Measurements from ENCODE around the gene DNAI2. TPM values are rescaled to one million over a fixed set of nuclear protein-coding genes. Genes with fewer than 3 reads are reported as not detected.
"Not testable (repeated sequence)": the region's sequence is repeated elsewhere in the genome, so short reads cannot be mapped to it uniquely, and the experiment has no call there.

The DNAI2 gene
- total RNA-seq, 1 donor from 2014 or later, result not detected

DNA sequence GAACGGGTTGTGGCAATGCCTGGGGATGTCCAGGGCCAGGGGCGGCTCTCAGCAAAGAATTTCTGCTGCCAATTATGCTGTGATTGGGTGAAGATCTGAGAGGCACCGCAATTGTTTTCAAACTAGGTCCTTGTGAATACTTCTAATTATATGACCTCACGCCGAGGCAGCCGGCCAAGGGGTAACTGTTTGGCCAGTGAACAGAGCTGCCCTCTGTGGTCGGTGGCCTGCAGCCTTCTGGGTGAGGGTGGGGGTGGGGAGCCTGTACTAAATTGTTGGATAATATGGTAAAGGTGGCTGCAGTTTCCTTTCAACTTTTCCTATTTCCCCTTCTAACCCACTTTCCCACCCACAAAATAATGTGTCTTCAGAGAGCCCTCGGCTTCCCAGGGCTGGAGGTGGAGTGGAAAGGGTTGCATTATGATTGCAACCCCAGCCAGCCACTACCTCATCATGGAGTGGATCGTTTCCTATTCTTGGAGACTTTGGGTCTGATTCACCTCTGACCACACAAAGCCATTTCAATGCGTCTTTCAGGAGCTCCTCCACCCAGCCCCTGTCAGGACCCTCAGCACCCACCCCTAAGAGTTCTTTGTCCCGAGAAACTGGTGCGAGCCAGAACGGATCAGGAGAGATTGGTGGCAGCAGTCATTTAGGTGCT, 2.0 kb upstream of the DNAI2 start:
- no peak for DNase-seq (ENCODE audit: low spot score)
- intact Hi-C loops (cut with DNase I), result no loop called here

- DNase-seq (ENCODE audit: low spot score), result no peak
- intact Hi-C loops (cut with DNase I), result no loop called here
Measured at GRCh38 chr17:74272731-74273201, 1.3 kb upstream of the DNAI2 start.

- intact Hi-C loops (cut with DNase I), result no loop called here
Measured at GRCh38 chr17:74274709-74275340, 791 bp downstream of the DNAI2 start.

GRCh38 chr17:74276051-74276476, 2.0 kb downstream of the DNAI2 start:
- DNase-seq (ENCODE audit: low spot score), result no peak
- intact Hi-C loops (cut with DNase I), result no loop called here

More at GRCh38 chr17:74274709-74275340, 791 bp downstream of the DNAI2 start:
- DNase-seq (ENCODE audit: low spot score), result no peak

GRCh38 chr17:74276541-74277009, 2.5 kb downstream of the DNAI2 start:
- no peak for DNase-seq (ENCODE audit: low spot score)
- intact Hi-C loops (cut with DNase I), result no loop called here

GRCh38 chr17:74277935-74278334, 3.9 kb downstream of the DNAI2 start:
- intact Hi-C loops (cut with DNase I), result no loop called here
- DNase-seq (ENCODE audit: low spot score), result no peak

DNA sequence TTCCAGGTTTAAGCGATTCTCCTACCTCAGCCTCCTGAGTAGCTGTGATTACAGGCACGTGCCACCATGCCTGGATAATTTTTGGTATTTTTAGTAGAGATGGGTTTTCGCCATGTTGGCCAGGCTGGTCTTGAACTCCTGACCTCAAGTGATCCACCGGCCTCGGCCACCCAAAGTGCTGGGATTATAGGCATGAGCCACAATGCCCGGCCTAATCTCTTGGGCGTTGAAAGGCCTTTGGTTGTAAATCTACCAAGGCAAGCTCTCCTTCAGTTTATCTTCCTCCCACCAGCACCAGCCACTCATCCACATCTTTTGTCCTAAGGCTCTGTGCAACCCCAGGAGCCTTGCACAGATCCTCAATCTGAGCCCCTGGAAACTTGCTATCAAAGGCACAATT, 5.6 kb downstream of the DNAI2 start:
- DNase-seq (ENCODE audit: low spot score); intact Hi-C loops (cut with DNase I): not testable (repeated sequence)

DNA sequence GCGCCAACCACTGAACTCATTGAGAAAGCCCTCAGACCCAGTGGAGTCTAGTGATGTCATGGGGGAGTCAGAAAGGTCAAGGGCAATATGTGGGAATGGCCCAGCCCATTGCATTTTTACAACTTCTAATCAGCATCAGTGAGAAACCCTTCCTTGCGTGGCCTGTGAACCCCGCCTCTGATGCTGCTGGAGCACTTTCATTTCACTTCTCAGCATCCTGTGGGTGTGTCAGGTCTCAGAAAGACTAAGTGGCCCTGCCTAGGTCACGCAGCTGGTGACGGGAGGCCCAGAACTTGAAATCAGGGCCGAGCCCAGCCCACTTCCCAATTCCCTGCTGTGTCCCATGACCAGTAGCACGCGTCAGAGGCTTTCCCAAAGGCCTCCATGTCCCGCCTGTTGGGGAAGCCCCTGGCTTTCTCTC, 6.1 kb downstream of the DNAI2 start:
- intact Hi-C loops (cut with DNase I), result no loop called here
- no peak for DNase-seq (ENCODE audit: low spot score)

DNA sequence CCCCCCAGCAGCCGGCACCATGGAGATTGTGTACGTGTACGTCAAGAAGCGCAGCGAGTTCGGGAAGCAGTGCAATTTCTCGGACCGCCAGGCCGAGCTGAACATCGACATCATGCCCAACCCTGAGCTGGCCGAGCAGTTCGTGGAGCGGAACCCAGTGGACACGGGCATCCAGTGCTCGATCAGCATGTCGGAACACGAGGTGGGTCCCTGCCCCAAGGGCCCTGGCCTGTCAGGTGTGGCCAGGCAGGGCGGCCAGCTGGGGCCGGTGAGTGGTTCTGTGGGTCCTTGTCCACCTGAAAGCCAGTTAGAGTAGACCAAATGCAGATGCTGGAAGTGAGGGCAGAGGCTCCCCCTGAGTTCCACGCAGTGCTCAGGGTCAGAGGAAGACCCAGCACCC, 7.8 kb downstream of the DNAI2 start:
- intact Hi-C loops (cut with DNase I), result no loop called here

DNA sequence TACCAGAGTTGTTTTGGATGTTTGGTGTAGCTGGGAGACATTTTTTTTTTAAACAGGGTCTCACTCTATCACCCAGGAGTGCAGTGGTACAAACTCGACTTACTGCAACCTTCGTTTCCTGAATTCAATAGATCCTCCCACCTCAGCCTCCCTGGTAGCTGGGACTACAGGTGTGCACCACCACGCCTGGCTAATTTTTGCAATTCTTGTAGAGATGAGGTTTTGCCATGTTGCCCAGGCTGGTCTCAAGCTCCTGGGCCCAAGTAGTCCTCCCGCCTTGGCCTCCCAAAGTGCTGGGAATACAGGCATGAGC, 8.2 kb downstream of the DNAI2 start:
- DNase-seq (ENCODE audit: low spot score); intact Hi-C loops (cut with DNase I): not testable (repeated sequence)

More for the DNA sequence above, 7.8 kb downstream of the DNAI2 start:
- DNase-seq (ENCODE audit: low spot score), result no peak

DNA sequence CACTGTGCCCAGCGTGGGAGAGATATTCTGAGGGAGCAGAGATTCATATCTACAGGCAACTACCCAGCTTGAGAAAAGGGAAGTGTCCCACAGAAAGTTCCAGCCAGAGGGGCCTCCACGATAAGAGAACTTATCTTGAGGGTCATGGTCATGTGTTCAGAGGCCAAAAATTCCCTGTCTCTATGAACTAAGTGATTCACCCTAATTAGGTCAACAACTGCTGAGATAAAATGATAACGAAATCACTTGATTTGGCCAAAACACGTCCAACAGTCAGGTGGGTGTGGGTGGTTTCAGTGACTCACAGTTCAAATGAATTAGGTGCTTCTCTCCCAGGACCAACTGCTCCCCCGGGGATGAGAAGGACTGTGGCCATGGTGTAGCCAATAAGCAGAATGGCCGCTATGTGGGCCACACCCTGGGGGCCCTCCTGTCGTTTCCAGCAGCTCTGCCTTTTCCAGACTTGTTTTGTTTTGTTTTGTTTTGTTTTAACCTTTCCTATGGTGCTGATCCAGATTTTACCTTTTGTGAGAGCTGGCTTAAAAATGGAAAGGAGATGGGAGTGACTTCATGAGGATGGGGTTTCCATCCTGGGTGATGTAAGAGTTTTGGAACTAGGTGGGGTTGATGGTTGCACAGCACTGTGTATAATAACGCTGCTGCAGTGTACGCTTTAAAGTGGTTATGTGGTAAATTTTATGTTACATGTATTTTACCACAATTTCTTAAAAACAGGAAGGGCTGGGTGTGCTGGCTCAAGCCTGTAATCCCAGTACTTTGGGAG, 8.7 kb downstream of the DNAI2 start:
- no peak for DNase-seq (ENCODE audit: low spot score)
- intact Hi-C loops (cut with DNase I), result no loop called here

GRCh38 chr17:74283371-74283673, 9.3 kb downstream of the DNAI2 start:
- intact Hi-C loops (cut with DNase I), result no loop called here
- no peak for DNase-seq (ENCODE audit: low spot score)

DNA sequence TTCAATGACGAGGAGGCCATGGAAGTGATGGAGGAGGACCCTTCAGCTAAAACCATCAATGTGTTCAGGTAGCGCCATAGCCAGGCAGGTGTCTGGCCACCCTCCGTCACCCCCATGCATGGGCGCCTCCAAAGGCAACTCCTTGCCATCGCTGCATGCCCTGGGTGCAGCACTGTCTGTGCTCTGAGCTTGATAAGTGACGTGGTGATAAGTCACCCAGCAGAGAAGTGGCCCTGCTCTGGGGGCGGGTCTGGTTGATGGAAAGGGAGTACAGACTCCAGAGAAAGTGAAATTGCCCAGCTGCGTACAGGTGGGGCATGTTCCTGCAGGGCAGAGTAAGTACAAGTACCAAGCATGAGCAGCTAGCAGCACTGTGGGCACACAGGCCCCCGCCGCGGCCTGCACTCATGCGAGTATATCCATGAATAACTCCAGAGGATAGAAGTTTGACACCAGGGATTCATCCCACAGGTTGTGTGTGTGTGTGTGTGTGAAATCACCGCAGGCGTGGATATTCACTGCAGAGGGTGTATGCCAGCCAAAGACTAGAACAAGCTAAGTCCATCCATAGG, 13.1 kb downstream of the DNAI2 start:
- intact Hi-C loops (cut with DNase I), result no loop called here
- DNase-seq (ENCODE audit: low spot score), result no peak

DNA sequence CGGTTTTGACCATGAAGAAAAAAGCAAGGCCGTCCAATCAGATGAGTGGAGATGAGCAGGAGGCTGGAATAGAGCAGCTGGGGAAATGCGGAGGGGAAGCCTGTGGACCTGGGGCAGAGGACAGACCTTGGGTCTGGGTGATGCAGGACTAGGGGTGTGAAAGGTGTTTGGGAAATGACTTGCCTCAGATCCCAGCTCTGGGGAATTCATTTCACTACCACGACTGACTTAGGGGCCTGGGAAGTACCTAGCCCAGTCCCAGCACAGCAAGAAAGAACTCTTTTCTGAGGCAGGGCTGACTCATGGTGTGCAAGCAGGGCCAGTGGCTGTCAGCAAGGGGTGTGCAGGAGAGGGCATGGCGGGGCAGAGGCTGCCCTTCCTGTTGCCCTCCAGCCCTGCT, 14.8 kb downstream of the DNAI2 start:
- intact Hi-C loops (cut with DNase I), result no loop called here
- DNase-seq (ENCODE audit: low spot score), result no peak

GRCh38 chr17:74289688-74290087, 15.7 kb downstream of the DNAI2 start:
- DNase-seq (ENCODE audit: low spot score), result no peak
- intact Hi-C loops (cut with DNase I), result no loop called here

DNA sequence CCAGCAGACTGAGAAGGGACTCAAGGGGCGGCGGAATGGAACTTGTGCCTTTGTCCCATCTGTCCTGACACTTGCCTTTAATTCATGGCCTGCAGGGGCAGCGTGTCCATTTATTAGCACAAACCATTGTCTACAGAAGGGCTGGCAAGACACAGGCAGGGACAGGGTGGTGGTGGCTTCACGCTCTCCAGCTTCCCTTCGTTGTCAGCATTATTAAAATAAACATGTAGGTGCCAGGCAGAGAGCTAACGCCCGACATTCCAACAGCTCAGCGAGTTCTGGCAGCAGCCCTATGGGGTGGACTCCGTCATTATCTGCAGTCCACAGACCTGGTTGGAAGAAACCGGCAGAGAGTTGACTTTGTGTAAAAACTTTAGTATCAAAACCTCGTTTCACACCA, 16.3 kb downstream of the DNAI2 start:
- intact Hi-C loops (cut with DNase I), result no loop called here
- DNase-seq (ENCODE audit: low spot score), result no peak

DNA sequence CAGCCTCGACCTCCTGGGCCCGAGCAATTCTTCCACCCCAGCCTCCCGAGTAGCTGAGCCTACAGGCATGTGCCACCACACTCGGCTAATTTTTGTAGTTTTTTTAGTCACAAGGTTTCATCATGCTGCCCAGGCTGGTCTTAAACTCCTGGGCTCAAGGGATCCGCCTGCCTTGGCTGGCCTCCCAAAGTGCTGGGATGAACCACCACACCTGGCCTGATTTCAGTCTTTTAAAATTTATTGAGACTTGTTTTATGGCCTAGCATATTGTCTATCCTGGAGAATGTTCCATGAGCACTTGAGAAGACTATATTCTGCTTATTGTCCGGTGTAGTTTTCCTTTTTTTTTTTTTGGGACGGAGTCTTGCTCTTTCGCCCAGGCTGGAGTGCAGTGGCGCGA, 18.5 kb downstream of the DNAI2 start:
- DNase-seq (ENCODE audit: low spot score), result no peak
- intact Hi-C loops (cut with DNase I), result no loop called here

DNA sequence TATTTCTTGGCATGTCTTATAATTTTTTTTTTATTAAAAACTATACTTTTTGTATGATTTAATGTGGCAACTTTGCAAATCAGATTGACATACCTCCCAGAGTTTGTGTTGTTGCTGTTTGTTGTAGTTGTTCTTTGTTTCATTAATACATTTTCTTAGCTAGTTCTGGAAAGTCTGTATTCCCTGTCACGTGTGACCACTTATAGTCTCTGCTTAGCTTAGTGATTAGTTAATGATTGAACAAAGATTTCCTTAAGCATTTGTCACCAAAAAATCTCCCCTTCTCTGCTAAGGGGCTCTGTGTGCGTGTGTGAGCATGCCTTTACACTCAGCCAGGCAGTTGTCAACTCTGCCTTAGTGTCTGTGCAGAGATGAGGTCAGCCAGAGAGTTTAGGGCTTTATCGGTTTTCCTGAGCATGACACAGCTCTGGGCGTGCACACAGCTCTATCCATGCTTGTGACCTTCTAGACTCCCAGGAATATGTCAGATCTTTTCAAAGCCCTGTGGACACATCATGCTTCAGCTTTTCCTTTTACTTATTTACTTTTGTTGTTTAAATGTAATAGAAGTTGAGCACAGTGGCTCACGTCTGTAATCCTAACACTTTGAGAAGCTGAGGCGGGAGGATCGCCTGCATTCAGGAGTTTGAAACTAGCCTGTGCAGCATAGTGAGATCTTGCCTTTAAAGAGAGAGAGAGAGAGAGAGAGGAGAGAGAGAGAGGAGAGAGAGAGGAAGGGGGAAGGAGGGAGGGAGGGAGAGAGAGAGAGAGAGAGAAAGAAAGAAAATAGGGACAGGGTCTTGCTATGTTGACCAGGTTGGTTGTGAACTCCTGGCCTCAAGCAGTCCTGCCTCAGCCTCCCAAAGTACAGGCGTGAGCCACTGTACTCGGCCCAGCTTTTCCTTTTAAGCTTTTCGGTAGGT, 21.9 kb downstream of the DNAI2 start:
- DNase-seq (ENCODE audit: low spot score), result no peak
- intact Hi-C loops (cut with DNase I), result loop anchor here (2.0 kb wide), 1 partner anchor 85 kb away; no protein-coding TSS in a partner anchor

DNA sequence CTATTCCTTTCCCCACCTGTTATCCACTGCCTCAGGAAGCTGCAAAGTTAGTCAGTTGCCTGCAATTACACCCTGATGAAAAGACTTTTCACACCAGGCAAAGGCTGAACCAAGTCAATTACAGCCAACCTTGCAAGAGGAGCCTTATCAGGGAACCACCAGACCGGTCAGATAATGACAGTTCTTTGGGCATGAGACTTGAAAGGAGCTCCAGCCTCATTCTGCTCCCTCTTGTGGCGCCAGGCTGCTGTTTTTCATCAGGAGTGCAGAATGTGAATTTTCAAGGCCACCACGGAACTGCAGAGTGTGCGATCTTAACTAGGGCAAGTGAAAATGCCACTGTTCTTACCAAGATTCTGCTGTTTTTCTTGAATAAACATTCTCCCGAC, 22.5 kb downstream of the DNAI2 start:
- intact Hi-C loops (cut with DNase I), result loop anchor here (2.0 kb wide), 1 partner anchor 86 kb away; no protein-coding TSS in a partner anchor

More for the DNA sequence above, 22.5 kb downstream of the DNAI2 start:
- DNase-seq (ENCODE audit: low spot score), result no peak

All from cardiac septum (tissue), 1 donor.